ENCODE measurements around the gene PKP4. TPM values are rescaled to one million over a fixed set of nuclear protein-coding genes. Genes with fewer than 3 reads are reported as not detected.

PKP4 gene
- total RNA-seq, 4 donors from 2014 or later, result 64.1 to 152 (median 90.2) TPM

DNA sequence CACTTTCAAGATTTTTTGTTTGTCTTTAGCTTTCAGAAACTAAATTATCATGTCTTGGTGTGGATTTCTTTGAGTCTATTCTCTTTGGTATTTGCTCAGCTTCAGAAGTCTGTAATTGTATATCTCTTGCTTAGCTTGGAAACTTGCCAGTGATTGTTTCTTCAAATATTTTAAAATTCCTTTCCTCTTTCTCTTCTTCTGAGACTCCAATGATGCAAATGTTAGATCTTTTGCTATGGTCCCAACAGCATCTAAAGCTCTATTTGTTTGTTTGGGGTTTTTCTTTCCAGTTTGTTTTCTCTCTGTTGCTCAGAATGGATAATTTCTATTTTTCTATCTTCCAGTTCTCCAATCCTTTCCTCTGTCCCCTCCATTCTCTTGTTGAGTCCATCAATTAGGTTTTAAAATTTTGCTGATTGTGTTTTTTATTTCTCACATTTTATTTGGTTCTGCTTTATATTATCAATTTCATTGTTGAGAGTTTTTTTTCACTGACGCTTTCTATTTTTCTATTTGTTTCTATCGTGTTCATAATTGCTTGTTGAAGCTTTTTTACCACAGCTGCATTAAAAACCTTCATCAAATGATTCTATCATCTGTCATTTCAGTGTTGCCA, 256.9 kb downstream of the PKP4 start:
- no peak for TF ChIP-seq CTCF (IDR thresholded peaks at IDR 0.05)
- no peak for TF ChIP-seq POLR2AphosphoS5 (IDR thresholded peaks at IDR 0.05)
- no peak for TF ChIP-seq EP300 (IDR thresholded peaks at IDR 0.05)
- TF ChIP-seq POLR2A (IDR thresholded peaks at IDR 0.05), result no peak
- H3K27me3 ChIP-seq, result no peaks in the 10 kb centered on the region
- H3K4me1 ChIP-seq, result peaks cover 2% of the 10 kb centered on the region
- no peak for DNase-seq (ENCODE audit: low spot score in 2 of 2)
- H3K4me3 ChIP-seq, result no peak overlapping the region
- WGBS, result 96% methylated on average over 2 of the region's 2 CpGs
- no peak overlapping the region for H3K27ac ChIP-seq
- H3K36me3 ChIP-seq, result no peaks in the 10 kb centered on the region
- no peaks in the 10 kb centered on the region for H3K9me3 ChIP-seq

- no peak for DNase-seq (ENCODE audit: low spot score in 2 of 2)
- no peaks in the 10 kb centered on the region for H3K36me3 ChIP-seq
- H3K27ac ChIP-seq, result no peak overlapping the region
- H3K4me3 ChIP-seq, result no peak overlapping the region
- WGBS, result 68% methylated on average over 4 of the region's 4 CpGs
- TF ChIP-seq CTCF (IDR thresholded peaks at IDR 0.05) (no peak), EP300 (IDR thresholded peaks at IDR 0.05) (no peak), POLR2AphosphoS5 (IDR thresholded peaks at IDR 0.05) (no peak), POLR2A (IDR thresholded peaks at IDR 0.05) (no peak)
- no peaks in the 10 kb centered on the region for H3K9me3 ChIP-seq
- peaks cover 2% of the 10 kb centered on the region for H3K4me1 ChIP-seq
- no peaks in the 10 kb centered on the region for H3K27me3 ChIP-seq
These were observed 257.7 kb downstream of the PKP4 start for GRCh38 chr2:158714420-158714819.

DNA sequence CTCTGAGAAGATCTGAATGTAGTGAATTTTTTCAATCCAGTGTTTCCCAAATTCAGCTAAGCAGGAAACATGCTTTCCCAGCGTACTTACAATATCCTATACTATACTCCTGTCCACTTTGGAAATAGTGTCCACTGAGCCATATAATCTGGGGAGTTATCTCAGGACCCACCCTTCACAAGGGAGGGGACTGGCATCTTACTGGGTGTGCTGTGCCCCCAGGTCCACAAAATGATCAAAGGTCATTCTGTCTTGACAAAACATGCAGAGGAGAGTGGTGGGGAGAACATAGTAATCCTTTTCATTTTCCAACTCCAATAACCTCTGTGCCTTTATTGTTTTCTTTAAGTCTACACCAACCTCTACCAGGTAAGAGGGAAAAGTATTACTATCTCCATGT, 258.6 kb downstream of the PKP4 start:
- H3K36me3 ChIP-seq, result no peaks in the 10 kb centered on the region
- no peaks in the 10 kb centered on the region for H3K27me3 ChIP-seq
- no peaks in the 10 kb centered on the region for H3K9me3 ChIP-seq
- WGBS, result 90% methylated on average over 1 of the region's 1 CpG
- H3K4me3 ChIP-seq, result no peak overlapping the region
- DNase-seq (ENCODE audit: low spot score in 2 of 2), result no peak
- H3K4me1 ChIP-seq, result peaks cover 2% of the 10 kb centered on the region
- TF ChIP-seq POLR2AphosphoS5 (IDR thresholded peaks at IDR 0.05) (no peak), POLR2A (IDR thresholded peaks at IDR 0.05) (no peak), CTCF (IDR thresholded peaks at IDR 0.05) (no peak), EP300 (IDR thresholded peaks at IDR 0.05) (no peak)
- peak overlapping the region; percentile 64 for H3K27ac ChIP-seq

DNA sequence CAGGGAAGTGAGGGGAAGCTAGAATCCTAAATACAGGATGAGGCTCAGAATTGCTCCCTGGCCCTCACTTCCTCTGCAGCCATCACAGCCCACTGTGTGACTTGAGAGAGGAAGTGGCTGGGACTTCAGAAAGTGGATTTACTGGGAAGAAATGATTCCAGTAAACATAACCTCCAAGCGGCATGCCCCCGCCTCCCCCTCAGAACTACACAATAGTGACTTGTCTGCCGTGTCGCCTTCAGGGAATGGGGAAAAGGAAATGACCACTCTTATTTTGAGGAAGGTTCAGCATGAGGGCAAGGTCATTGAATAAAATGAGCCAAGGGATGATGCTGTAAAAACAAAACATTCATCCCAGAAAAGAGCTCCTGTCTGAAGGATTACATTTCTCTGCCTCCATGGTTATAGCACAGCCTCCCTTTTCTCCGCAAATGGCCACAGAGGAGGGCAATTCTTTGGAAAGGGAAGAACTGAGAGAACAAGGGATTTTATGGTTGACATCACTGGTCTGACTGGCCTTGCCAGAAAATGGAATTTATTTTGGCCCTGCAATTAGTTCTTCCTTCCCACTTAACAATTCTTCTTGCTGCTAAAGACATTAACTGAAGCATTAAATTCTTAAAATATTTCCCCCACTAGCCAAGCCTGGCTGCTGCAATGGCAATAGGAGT, 259.5 kb downstream of the PKP4 start:
- Histone ChIP-seq H3K27ac (peak overlapping the region; percentile 71), H3K4me1 (peaks cover 2% of the 10 kb centered on the region), H3K27me3 (no peaks in the 10 kb centered on the region), H3K36me3 (no peaks in the 10 kb centered on the region), H3K4me3 (no peak overlapping the region), H3K9me3 (no peaks in the 10 kb centered on the region)
- DNase-seq (ENCODE audit: low spot score in 2 of 2), result no peak
- WGBS, result 71% methylated on average over 5 of the region's 5 CpGs
- TF ChIP-seq POLR2AphosphoS5 (IDR thresholded peaks at IDR 0.05) (no peak), EP300 (IDR thresholded peaks at IDR 0.05) (no peak)

DNA sequence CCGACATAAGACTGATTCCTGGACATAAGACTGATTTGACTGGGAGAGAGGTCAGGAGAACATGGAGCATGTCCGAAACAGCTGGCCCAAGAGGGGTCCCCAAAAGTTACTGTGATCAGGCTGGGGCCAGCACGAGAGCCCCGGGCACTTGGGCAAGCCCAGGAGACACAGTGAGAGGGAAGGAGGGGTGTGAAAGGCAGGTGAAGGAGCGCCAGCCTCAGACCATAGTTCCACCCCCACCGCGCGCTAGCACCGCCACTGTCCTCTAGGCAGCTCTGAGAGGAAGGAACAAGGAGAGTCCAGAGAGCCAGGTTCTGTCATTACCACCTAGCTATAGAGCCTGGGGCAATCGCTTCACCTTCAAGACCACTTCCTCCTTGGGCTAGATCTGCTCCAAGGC, 260.2 kb downstream of the PKP4 start:
- peak overlapping the region; percentile 71 for H3K27ac ChIP-seq
- 71% methylated on average over 10 of the region's 10 CpGs for WGBS
- no peak overlapping the region for H3K4me3 ChIP-seq

More for the DNA sequence above, 260.2 kb downstream of the PKP4 start:
- Histone ChIP-seq H3K4me1 (peaks cover 2% of the 10 kb centered on the region), H3K27me3 (no peaks in the 10 kb centered on the region), H3K9me3 (no peaks in the 10 kb centered on the region), H3K36me3 (no peaks in the 10 kb centered on the region)
- TF ChIP-seq POLR2A (IDR thresholded peaks at IDR 0.05) (no peak), CTCF (IDR thresholded peaks at IDR 0.05) (no peak), POLR2AphosphoS5 (IDR thresholded peaks at IDR 0.05) (no peak), EP300 (IDR thresholded peaks at IDR 0.05) (no peak)
- DNase-seq (ENCODE audit: low spot score in 2 of 2), result no peak
